K562 (cell line): ENCODE measurements around the gene LRRC74B. TPM values are rescaled to one million over a fixed set of nuclear protein-coding genes. Genes with fewer than 3 reads are reported as not detected.

Source experiments
- C11orf30 ChIP-seq: fragments of 450-650 bp; IDR thresholded peaks from 2 replicates; pipeline ENCODE4 v1.6.1; 2016; ENCODE audit warnings: low read depth, mild to moderate bottlenecking
- CBX5 ChIP-seq: IDR thresholded peaks from 2 replicates; pipeline ENCODE4 v1.6.1; 2014; ENCODE audit warnings: low read depth, borderline replicate concordance
- FOXA3 ChIP-seq, 2 experiments: fragments of 450-650 bp in 1 of 2; sonication (generic) in 1 of 2; formaldehyde crosslinking; IDR thresholded peaks in 1 of 2; conservative IDR thresholded peaks in 1 of 2; 2 replicates each; pipeline versions ENCODE4 v1.4.0 to v1.8.0; 2020 to 2022; ENCODE audit warnings: mild to moderate bottlenecking in 2 of 2, missing genetic modification reagents in 1 of 2
- KDM1A ChIP-seq, 2 experiments: fragments of 450-650 bp; IDR thresholded peaks; 2 replicates each; pipeline ENCODE4 v1.6.1; 2016; ENCODE audit warnings: mild to moderate bottlenecking in 2 of 2
- NFRKB ChIP-seq: fragments of 450-650 bp; IDR thresholded peaks from 2 replicates; pipeline ENCODE4 v1.6.1; 2016; ENCODE audit warnings: low read depth
- NR4A1 ChIP-seq, 2 experiments: fragments of 250-450 bp in 1 of 2; fragments of 450-650 bp in 1 of 2; sonication (Bioruptor Pico) in 1 of 2; IDR thresholded peaks; 2 replicates each; pipeline versions ENCODE4 v1.4.0 to v1.6.1; 2016 to 2020; ENCODE audit warnings: mild to moderate bottlenecking in 2 of 2, missing compliant biosample characterization in 1 of 2, missing genetic modification characterization in 1 of 2, moderate library complexity in 1 of 2
- SPI1 ChIP-seq: IDR thresholded peaks from 2 replicates; pipeline ENCODE4 v1.6.1; 2011; ENCODE audit warnings: low read depth, low read length, control low read depth, borderline replicate concordance
- TAF1 ChIP-seq: IDR thresholded peaks from 2 replicates; pipeline ENCODE4 v1.6.1; 2011; ENCODE audit warnings: mild to moderate bottlenecking, low read length, moderate library complexity; ENCODE audit not compliant: insufficient read depth, control insufficient read depth, severe bottlenecking; ENCODE audit errors: extremely low read depth
- TEAD1 ChIP-seq, 2 experiments: fragments of 450-650 bp in 1 of 2; sonication (generic) in 1 of 2; formaldehyde crosslinking; IDR thresholded peaks; 2 replicates each; pipeline versions ENCODE4 v1.4.0 to v1.8.0; 2020 to 2022; ENCODE audit warnings: mild to moderate bottlenecking in 2 of 2, missing genetic modification reagents in 1 of 2
- ZNF165 ChIP-seq: fragments of 250-450 bp; sonication (Bioruptor Pico); IDR thresholded peaks from 2 replicates; pipeline ENCODE4 v1.4.0; 2020; ENCODE audit warnings: borderline replicate concordance
- ZNF175 ChIP-seq: fragments of 200-800 bp; sonication (Bioruptor generic); IDR thresholded peaks from 2 replicates; pipeline ENCODE4 v1.6.1; 2016; ENCODE audit warnings: low read depth, mild to moderate bottlenecking, missing genetic modification characterization, missing compliant biosample characterization
- ZNF668 ChIP-seq: fragments of 250-450 bp; sonication (Bioruptor Pico); IDR thresholded peaks from 2 replicates; pipeline ENCODE4 v1.8.0; 2022; ENCODE audit warnings: mild to moderate bottlenecking, inconsistent platforms
- ZNF717 ChIP-seq: fragments of 250-450 bp; sonication (Bioruptor Pico); IDR thresholded peaks from 2 replicates; pipeline ENCODE4 v1.5.0; 2021
- ZNF77 ChIP-seq: fragments of 250-450 bp; sonication (Bioruptor Pico); IDR thresholded peaks from 2 replicates; pipeline ENCODE4 v1.5.0; 2020
- polyA plus RNA-seq, 8 experiments: library from polyadenylated mRNA; depleted of rRNA in 4 of 8; stranded (reverse) in 5 of 8; unstranded in 3 of 8; fragments of >200 nt; fragmentation: Nextera tagmentation in 2 of 8; fragmentation: Illumina TruSeq in 1 of 8; extraction: Ambion mirVana in 2 of 8; extraction: Trizol in 1 of 8; gene quantifications; 2 replicates each; pipeline versions ENCODE4 v1.2.1 to v1.2.3, GENCODE V29; 2011 to 2014; ENCODE audit warnings: inconsistent platforms in 1 of 8, missing spikeins in 1 of 8
- total RNA-seq, 7 experiments: library from RNA; depleted of rRNA in 6 of 7; stranded (reverse); fragments of >200 nt in 6 of 7; fragmentation: Illumina TruSeq in 2 of 7; extraction: Trizol in 2 of 7; gene quantifications; 2 replicates each; pipeline versions ENCODE4 v1.2.1 to v1.2.3, GENCODE V29; 2011 to 2021; ENCODE audit warnings: low replicate concordance in 1 of 7
- TF ChIP-seq, protein P1 (sequence below): fragments of 250-450 bp; sonication (Bioruptor Pico); IDR thresholded peaks from 2 replicates; pipeline ENCODE4 v1.8.0; 2022; ENCODE audit warnings: moderate library complexity, mild to moderate bottlenecking, inconsistent platforms
- TF ChIP-seq, protein P2 (sequence below): fragments of 450-650 bp; conservative IDR thresholded peaks from 2 replicates; pipeline ENCODE4 v1.6.1; 2016; ENCODE audit warnings: missing genetic modification characterization, low read depth, mild to moderate bottlenecking, control low read depth, missing compliant biosample characterization
- TF ChIP-seq, protein P3 (sequence below): fragments of 250-450 bp; sonication (Bioruptor Pico); IDR thresholded peaks from 2 replicates; pipeline ENCODE4 v1.5.0; 2022; ENCODE audit warnings: mild to moderate bottlenecking
- TF ChIP-seq, protein P4 (sequence below): fragments of 450-650 bp; IDR thresholded peaks from 2 replicates; pipeline ENCODE4 v1.6.1; 2016; ENCODE audit warnings: mild to moderate bottlenecking

Gene LRRC74B
- total and polyA plus RNA-seq, 9 of the 15 experiments (the other 6 are each of a cell fraction or from before 2014, with no cell fraction given), result not detected

DNA sequence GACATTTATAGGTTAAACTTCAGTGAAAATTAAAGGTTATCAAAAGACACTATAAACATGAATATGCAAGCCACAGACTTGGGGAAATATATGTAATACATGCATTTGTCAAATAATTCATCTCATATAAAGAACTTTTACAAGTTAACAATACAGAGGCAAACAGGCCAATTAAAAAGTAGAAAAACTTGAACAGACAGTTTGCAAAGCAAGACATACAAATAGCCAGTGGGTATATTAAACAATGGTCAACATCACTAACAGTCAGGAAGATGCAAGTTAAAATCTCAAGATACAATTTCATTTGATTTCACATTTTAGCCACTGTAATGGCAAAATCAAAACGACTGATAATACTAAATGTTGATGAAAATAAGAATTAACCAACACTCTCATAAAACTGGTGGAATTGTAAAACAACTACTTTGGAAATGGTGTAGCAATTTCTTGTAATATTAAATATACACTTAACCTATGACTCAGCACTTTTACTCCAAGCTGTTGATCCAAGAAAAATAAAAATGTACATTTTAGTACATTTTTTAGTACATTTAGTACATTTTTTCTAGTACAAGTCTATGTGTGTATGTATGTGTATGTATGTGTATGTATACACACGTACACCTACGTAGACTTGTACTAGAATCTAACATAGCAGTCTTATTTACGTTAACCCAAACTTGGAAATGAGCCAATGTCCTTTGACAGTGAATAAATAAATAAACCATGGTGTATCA is 62.8 kb downstream of the LRRC74B start (continued):
- TF ChIP-seq SPI1, result no peak
- TF ChIP-seq, protein P1, sequence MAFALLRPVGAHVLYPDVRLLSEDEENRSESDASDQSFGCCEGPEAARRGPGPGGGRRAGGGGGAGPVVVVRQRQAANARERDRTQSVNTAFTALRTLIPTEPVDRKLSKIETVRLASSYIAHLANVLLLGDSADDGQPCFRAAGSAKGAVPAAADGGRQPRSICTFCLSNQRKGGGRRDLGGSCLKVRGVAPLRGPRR (CRISPR knock-in tag), result 0 out of 2 replicates have a peak, but pooled peaks have one; percentile 67
- TF ChIP-seq FOXA3 (CRISPR knock-in tag; conservative IDR thresholded peaks at IDR 0.05 in 1 of 2, IDR thresholded peaks at IDR 0.05 in 1 of 2), result 0 out of 4 replicates have a peak, but pooled peaks of 1 of the 2 experiments have one; percentile 13
- no peak for TF ChIP-seq TAF1
- TF ChIP-seq ZNF165 (CRISPR knock-in tag), result no peak
- TF ChIP-seq, protein P2, sequence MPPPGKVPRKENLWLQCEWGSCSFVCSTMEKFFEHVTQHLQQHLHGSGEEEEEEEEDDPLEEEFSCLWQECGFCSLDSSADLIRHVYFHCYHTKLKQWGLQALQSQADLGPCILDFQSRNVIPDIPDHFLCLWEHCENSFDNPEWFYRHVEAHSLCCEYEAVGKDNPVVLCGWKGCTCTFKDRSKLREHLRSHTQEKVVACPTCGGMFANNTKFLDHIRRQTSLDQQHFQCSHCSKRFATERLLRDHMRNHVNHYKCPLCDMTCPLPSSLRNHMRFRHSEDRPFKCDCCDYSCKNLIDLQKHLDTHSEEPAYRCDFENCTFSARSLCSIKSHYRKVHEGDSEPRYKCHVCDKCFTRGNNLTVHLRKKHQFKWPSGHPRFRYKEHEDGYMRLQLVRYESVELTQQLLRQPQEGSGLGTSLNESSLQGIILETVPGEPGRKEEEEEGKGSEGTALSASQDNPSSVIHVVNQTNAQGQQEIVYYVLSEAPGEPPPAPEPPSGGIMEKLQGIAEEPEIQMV (tag), result 0 out of 2 replicates have a peak, but pooled peaks have one; percentile 37
- peak in 1 of 2 experiments; percentile 80; a peak in 3 of 4 replicates for TF ChIP-seq KDM1A (IDR thresholded peaks at IDR 0.05)
- peak; percentile 64; the same call in 1 of the 2 replicates for TF ChIP-seq ZNF175
- TF ChIP-seq, protein P3, sequence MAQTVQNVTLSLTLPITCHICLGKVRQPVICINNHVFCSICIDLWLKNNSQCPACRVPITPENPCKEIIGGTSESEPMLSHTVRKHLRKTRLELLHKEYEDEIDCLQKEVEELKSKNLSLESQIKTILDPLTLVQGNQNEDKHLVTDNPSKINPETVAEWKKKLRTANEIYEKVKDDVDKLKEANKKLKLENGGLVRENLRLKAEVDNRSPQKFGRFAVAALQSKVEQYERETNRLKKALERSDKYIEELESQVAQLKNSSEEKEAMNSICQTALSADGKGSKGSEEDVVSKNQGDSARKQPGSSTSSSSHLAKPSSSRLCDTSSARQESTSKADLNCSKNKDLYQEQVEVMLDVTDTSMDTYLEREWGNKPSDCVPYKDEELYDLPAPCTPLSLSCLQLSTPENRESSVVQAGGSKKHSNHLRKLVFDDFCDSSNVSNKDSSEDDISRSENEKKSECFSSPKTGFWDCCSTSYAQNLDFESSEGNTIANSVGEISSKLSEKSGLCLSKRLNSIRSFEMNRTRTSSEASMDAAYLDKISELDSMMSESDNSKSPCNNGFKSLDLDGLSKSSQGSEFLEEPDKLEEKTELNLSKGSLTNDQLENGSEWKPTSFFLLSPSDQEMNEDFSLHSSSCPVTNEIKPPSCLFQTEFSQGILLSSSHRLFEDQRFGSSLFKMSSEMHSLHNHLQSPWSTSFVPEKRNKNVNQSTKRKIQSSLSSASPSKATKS (CRISPR knock-in tag), result peak; percentile 4; the same call in 1 of the 2 replicates
- peak in 1 of 2 experiments; percentile 59; a peak in 1 of 4 replicates for TF ChIP-seq TEAD1 (CRISPR knock-in tag; IDR thresholded peaks at IDR 0.05)
- peak; percentile 100 for TF ChIP-seq C11orf30
- peak; percentile 78; the same call in 1 of the 2 replicates for TF ChIP-seq ZNF668
- TF ChIP-seq CBX5, result no peak
- TF ChIP-seq NFRKB, result no peak
- TF ChIP-seq NR4A1 (CRISPR knock-in tag; IDR thresholded peaks at IDR 0.05), result no peak
- TF ChIP-seq NR4A1 (tag; IDR thresholded peaks at IDR 0.05), result 0 out of 2 replicates have a peak, but pooled peaks have one; percentile 35
- TF ChIP-seq ZNF77 (CRISPR knock-in tag), result peak; percentile 87
- TF ChIP-seq, protein P4, sequence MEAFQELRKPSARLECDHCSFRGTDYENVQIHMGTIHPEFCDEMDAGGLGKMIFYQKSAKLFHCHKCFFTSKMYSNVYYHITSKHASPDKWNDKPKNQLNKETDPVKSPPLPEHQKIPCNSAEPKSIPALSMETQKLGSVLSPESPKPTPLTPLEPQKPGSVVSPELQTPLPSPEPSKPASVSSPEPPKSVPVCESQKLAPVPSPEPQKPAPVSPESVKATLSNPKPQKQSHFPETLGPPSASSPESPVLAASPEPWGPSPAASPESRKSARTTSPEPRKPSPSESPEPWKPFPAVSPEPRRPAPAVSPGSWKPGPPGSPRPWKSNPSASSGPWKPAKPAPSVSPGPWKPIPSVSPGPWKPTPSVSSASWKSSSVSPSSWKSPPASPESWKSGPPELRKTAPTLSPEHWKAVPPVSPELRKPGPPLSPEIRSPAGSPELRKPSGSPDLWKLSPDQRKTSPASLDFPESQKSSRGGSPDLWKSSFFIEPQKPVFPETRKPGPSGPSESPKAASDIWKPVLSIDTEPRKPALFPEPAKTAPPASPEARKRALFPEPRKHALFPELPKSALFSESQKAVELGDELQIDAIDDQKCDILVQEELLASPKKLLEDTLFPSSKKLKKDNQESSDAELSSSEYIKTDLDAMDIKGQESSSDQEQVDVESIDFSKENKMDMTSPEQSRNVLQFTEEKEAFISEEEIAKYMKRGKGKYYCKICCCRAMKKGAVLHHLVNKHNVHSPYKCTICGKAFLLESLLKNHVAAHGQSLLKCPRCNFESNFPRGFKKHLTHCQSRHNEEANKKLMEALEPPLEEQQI, result peak; percentile 72; the same call in 1 of the 2 replicates
- TF ChIP-seq ZNF717 (CRISPR knock-in tag), result peak; percentile 77; the same call in 1 of the 2 replicates
